H9 (cell line): ENCODE results near the gene IL18R1. TPM values are rescaled to one million over a fixed set of nuclear protein-coding genes. Genes with fewer than 3 reads are reported as not detected.

ENCODE experiments used
- DNase-seq: peaks from one replicate; pipeline ENCODE4 v3.0.0-alpha.2; 2017
- H2AFZ ChIP-seq: one replicate; pipeline ENCODE4 v1.6.1; 2013; ENCODE audit warnings: mild to moderate bottlenecking, low read length, control low read depth, moderate library complexity
- H2AK5ac ChIP-seq: 2 replicates; pipeline ENCODE4 v1.6.1; 2013; ENCODE audit warnings: low read length, control low read depth, mixed read lengths; ENCODE audit not compliant: insufficient read length
- H2BK120ac ChIP-seq: one replicate; pipeline ENCODE4 v1.6.1; 2013; ENCODE audit warnings: low read depth, mild to moderate bottlenecking, low read length, control low read depth, inconsistent platforms; ENCODE audit not compliant: poor library complexity, severe bottlenecking
- H2BK12ac ChIP-seq: 2 replicates; pipeline ENCODE4 v1.6.1; 2013; ENCODE audit warnings: low read length, control low read depth, mixed read lengths, low read depth; ENCODE audit not compliant: insufficient read length
- H2BK15ac ChIP-seq: 2 replicates; pipeline ENCODE4 v1.6.1; 2013; ENCODE audit warnings: low read depth, low read length, control low read depth
- H2BK20ac ChIP-seq: one replicate; pipeline ENCODE4 v1.6.1; 2013; ENCODE audit warnings: low read depth, mild to moderate bottlenecking, low read length, control low read depth, inconsistent platforms; ENCODE audit not compliant: poor library complexity, severe bottlenecking
- H2BK5ac ChIP-seq: 2 replicates; pipeline ENCODE4 v1.6.1; 2013; ENCODE audit warnings: low read length, control low read depth, mixed read lengths; ENCODE audit not compliant: insufficient read length
- H3K14ac ChIP-seq: 2 replicates; pipeline ENCODE4 v1.6.1; 2013; ENCODE audit warnings: low read length, control low read depth; ENCODE audit not compliant: insufficient read depth
- H3K18ac ChIP-seq: 2 replicates; pipeline ENCODE4 v1.6.1; 2013; ENCODE audit warnings: low read depth, mild to moderate bottlenecking, mixed read lengths, low read length, control low read depth; ENCODE audit not compliant: insufficient read length
- H3K23ac ChIP-seq: 2 replicates; pipeline ENCODE4 v1.6.1; 2013; ENCODE audit warnings: low read length, control low read depth, mixed read lengths, low read depth; ENCODE audit not compliant: insufficient read length
- H3K23me2 ChIP-seq: 2 replicates; pipeline ENCODE4 v1.6.1; 2013; ENCODE audit warnings: low read depth, mild to moderate bottlenecking, mixed read lengths, low read length, control low read depth; ENCODE audit not compliant: insufficient read length, poor library complexity, severe bottlenecking
- H3K27ac ChIP-seq: 2 replicates; pipeline ENCODE4 v1.5.1; 2013; ENCODE audit warnings: low read length, control low read depth, mixed read lengths, low read depth; ENCODE audit not compliant: insufficient read length
- H3K27me3 ChIP-seq: 2 replicates; pipeline ENCODE4 v1.6.1; 2013; ENCODE audit warnings: low read length, control low read depth, inconsistent platforms; ENCODE audit not compliant: insufficient read depth
- H3K4ac ChIP-seq: 2 replicates; pipeline ENCODE4 v1.6.1; 2013; ENCODE audit warnings: low read depth, mild to moderate bottlenecking, control low read depth, inconsistent platforms, low read length, moderate library complexity
- H3K4me1 ChIP-seq: 2 replicates; pipeline ENCODE4 v1.6.1; 2013; ENCODE audit warnings: low read length, control low read depth, inconsistent platforms; ENCODE audit not compliant: insufficient read depth
- H3K4me2 ChIP-seq: 2 replicates; pipeline ENCODE4 v1.6.1; 2013; ENCODE audit warnings: low read length, control low read depth, mixed read lengths; ENCODE audit not compliant: insufficient read length, insufficient read depth
- H3K56ac ChIP-seq: 2 replicates; pipeline ENCODE4 v1.6.1; 2013; ENCODE audit warnings: low read depth, mild to moderate bottlenecking, mixed read lengths, low read length, control low read depth; ENCODE audit not compliant: insufficient read length
- H3K79me1 ChIP-seq: 2 replicates; pipeline ENCODE4 v1.6.1; 2013; ENCODE audit warnings: low read depth, mild to moderate bottlenecking, moderate library complexity, low read length, control low read depth, inconsistent platforms; ENCODE audit not compliant: insufficient read depth, poor library complexity, severe bottlenecking
- H3K79me2 ChIP-seq: 2 replicates; pipeline ENCODE4 v1.6.1; 2013; ENCODE audit warnings: low read length, control low read depth, inconsistent platforms; ENCODE audit not compliant: insufficient read depth
- H3K9ac ChIP-seq: 2 replicates; pipeline ENCODE4 v1.6.1; 2013; ENCODE audit warnings: low read length, control low read depth, mixed read lengths; ENCODE audit not compliant: insufficient read length; ENCODE audit errors: extremely low read depth
- H3K9me3 ChIP-seq: one replicate; pipeline ENCODE4 v1.6.1; 2013; ENCODE audit warnings: low read depth, low read length, inconsistent platforms; ENCODE audit not compliant: control insufficient read depth
- H3T11ph ChIP-seq: one replicate; pipeline ENCODE4 v1.6.1; 2013; ENCODE audit warnings: mild to moderate bottlenecking, low read length, control low read depth, inconsistent platforms
- H4K20me1 ChIP-seq: one replicate; pipeline ENCODE4 v1.6.1; 2013; ENCODE audit not compliant: control insufficient read depth, insufficient read length, insufficient read depth
- H4K5ac ChIP-seq: 2 replicates; pipeline ENCODE4 v1.6.1; 2013; ENCODE audit warnings: low read depth, mild to moderate bottlenecking, mixed read lengths, low read length, control low read depth; ENCODE audit not compliant: insufficient read length
- H4K8ac ChIP-seq: replicated peaks from 2 replicates; pipeline ENCODE4 v1.6.1; 2013; ENCODE audit warnings: low read length, control low read depth, mixed read lengths, low read depth; ENCODE audit not compliant: insufficient read length
- H4K91ac ChIP-seq: 2 replicates; pipeline ENCODE4 v1.6.1; 2013; ENCODE audit warnings: low read depth, mild to moderate bottlenecking, moderate library complexity, mixed read lengths, low read length, control low read depth; ENCODE audit not compliant: insufficient read length
- H3K27ac Mint-ChIP-seq, 3 experiments: 2 replicates in 2 of 3; 3 replicates in 1 of 3; pipeline ENCODE4 v1.8.0; 2020 to 2021; ENCODE audit warnings: mixed read lengths in 3 of 3, mild to moderate bottlenecking in 1 of 3, moderate library complexity in 1 of 3
- H3K27me3 Mint-ChIP-seq: 2 replicates; pipeline ENCODE4 v1.8.0; 2021; ENCODE audit warnings: low read depth, mild to moderate bottlenecking, moderate library complexity, mixed read lengths
- H3K36me3 Mint-ChIP-seq, 3 experiments: 2 replicates in 2 of 3; 3 replicates in 1 of 3; pipeline ENCODE4 v1.8.0; 2020 to 2021; ENCODE audit warnings: low read depth in 3 of 3, mixed read lengths in 3 of 3; ENCODE audit not compliant: insufficient read depth in 1 of 3
- H3K4me1 Mint-ChIP-seq, 2 experiments: 2 replicates each; pipeline ENCODE4 v1.8.0; 2020; ENCODE audit warnings: mixed read lengths in 2 of 2
- H3K4me3 Mint-ChIP-seq, 2 experiments: 2 replicates in 1 of 2; 3 replicates in 1 of 2; pipeline ENCODE4 v1.8.0; 2020 to 2021; ENCODE audit warnings: mild to moderate bottlenecking in 2 of 2, mixed read lengths in 2 of 2, moderate library complexity in 1 of 2
- H3K9me3 Mint-ChIP-seq, 2 experiments: 2 replicates in 1 of 2; 3 replicates in 1 of 2; pipeline ENCODE4 v1.8.0; 2020; ENCODE audit warnings: mild to moderate bottlenecking in 2 of 2, mixed read lengths in 2 of 2, moderate library complexity in 1 of 2
- WGBS: extraction: QIAGEN DNeasy Blood & Tissue Kit; methylation state at CpG from one replicate; pipeline ENCODE4 v1.1.7; 2013; ENCODE audit warnings: missing lambda C conversion rate, low lambda C conversion rate, mixed read lengths; ENCODE audit not compliant: insufficient read length; ENCODE audit errors: extremely low coverage; 5-methylcytosine and 5-hydroxymethylcytosine counted together
- total RNA-seq: library from RNA; stranded (reverse); gene quantifications from 2 replicates; pipeline ENCODE4 v1.2.1, GENCODE V29; 2021
- TF ChIP-seq, protein P1 (sequence below): fragments of 200-600 bp; sonication (generic); conservative IDR thresholded peaks from 3 replicates; pipeline ENCODE4 v1.8.0; 2021; ENCODE audit warnings: antibody characterized with exemption, mild to moderate bottlenecking

Gene IL18R1
- total RNA-seq, 1 experiment from 2014 or later = not detected

DNA sequence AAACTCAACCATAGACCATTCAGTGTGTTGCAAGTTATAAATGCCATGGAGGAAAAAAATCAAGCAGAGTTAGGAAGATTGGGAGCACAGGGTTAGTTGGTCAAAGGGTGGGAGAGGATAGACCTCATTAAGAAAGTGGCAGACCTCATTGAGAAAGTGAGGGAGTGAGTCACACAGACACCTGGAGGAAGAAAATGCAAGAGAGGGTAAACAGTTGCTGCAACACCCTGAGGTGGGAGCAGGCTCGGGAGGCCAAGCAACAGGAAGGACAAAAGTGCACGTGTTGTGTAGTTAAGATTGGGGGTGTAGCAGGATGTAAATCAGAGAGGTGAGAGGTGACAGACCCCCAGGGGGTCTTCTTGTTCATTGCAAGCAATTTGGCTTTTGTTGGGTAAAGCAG, 37.9 kb upstream of the IL18R1 start:
- peaks cover 0 to 2% (median 0%) of the 10 kb centered on the region in 3 experiments; a peak in 1 of 7 replicates for H3K36me3 Mint-ChIP-seq
- no peak overlapping the region for H4K91ac ChIP-seq
- no CpG with 5 or more reads among the region's 2 CpGs for WGBS

More for the DNA sequence above, 37.9 kb upstream of the IL18R1 start:
- Histone ChIP-seq H3K23me2 (no peaks in the 10 kb centered on the region), H2BK20ac (no peak overlapping the region), H4K20me1 (no peaks in the 10 kb centered on the region), H3K4me1 (no peaks in the 10 kb centered on the region), H3K27me3 (no peaks in the 10 kb centered on the region), H3K27ac (no peak overlapping the region), H3K79me1 (no peaks in the 10 kb centered on the region), H2BK5ac (no peak overlapping the region), H3K23ac (no peak overlapping the region), H3K56ac (no peak overlapping the region), H3K4me2 (no peak overlapping the region), H3T11ph (no peak overlapping the region), H2BK120ac (no peak overlapping the region), H2BK12ac (no peak overlapping the region), H2BK15ac (no peak overlapping the region; the same call in 1 of the 2 replicates), H3K14ac (no peak overlapping the region), H3K9ac (no peak overlapping the region), H3K18ac (no peak overlapping the region), H4K8ac (no peak overlapping the region), H3K79me2 (no peaks in the 10 kb centered on the region), H2AK5ac (no peak overlapping the region), H4K5ac (no peak overlapping the region), H3K4ac (no peak overlapping the region), H3K9me3 (no peaks in the 10 kb centered on the region), H2AFZ (no peak overlapping the region)
- Mint-ChIP-seq H3K4me3 (no peak overlapping the region), H3K4me1 (no peaks in the 10 kb centered on the region), H3K27ac (no peak overlapping the region), H3K9me3 (peaks cover 3 to 11% of the 10 kb centered on the region in 2 experiments; a peak in 4 of 5 replicates), H3K27me3 (no peaks in the 10 kb centered on the region; the same call in none of the 2 replicates)
- TF ChIP-seq, protein P1, sequence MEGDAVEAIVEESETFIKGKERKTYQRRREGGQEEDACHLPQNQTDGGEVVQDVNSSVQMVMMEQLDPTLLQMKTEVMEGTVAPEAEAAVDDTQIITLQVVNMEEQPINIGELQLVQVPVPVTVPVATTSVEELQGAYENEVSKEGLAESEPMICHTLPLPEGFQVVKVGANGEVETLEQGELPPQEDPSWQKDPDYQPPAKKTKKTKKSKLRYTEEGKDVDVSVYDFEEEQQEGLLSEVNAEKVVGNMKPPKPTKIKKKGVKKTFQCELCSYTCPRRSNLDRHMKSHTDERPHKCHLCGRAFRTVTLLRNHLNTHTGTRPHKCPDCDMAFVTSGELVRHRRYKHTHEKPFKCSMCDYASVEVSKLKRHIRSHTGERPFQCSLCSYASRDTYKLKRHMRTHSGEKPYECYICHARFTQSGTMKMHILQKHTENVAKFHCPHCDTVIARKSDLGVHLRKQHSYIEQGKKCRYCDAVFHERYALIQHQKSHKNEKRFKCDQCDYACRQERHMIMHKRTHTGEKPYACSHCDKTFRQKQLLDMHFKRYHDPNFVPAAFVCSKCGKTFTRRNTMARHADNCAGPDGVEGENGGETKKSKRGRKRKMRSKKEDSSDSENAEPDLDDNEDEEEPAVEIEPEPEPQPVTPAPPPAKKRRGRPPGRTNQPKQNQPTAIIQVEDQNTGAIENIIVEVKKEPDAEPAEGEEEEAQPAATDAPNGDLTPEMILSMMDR = no peak
- DNase-seq = no peak
